Panc1 (cell line): ENCODE results near the gene DUSP15. TPM values are rescaled to one million over a fixed set of nuclear protein-coding genes. Genes with fewer than 3 reads are reported as not detected.

ENCODE experiments used
- ATAC-seq: fragments of 200-7000 bp; cut with Tn5 transposase; 2 replicates; pipeline ENCODE4 v1.9.1; 2020; ENCODE audit warnings: mild to moderate bottlenecking, moderate library complexity
- BruUV-seq: library from RNA; stranded (reverse); fragments of 400-500 nt; replicated peaks from 2 replicates; lab custom pipeline; 2021; lab: Mats Ljungman, UMichigan
- CTCF ChIA-PET: fragments of 300-600 bp; sonication (Branson Sonifier 250); formaldehyde crosslinking; loops from one replicate; lab custom pipeline; 2022; ENCODE audit warnings: antibody characterized with exemption; lab: Charles Lee
- POLR2A ChIA-PET: fragments of 300-600 bp; sonication (Branson Sonifier 250); formaldehyde crosslinking; loops from one replicate; lab custom pipeline; 2022; ENCODE audit warnings: antibody characterized with exemption; lab: Charles Lee
- DNase-seq: peaks from one replicate; pipeline ENCODE4 v3.0.0-alpha.2; 2010; ENCODE audit warnings: low read depth, low spot score
- H3K27ac ChIP-seq: 2 replicates; pipeline ENCODE4 v1.5.1; 2011; ENCODE audit warnings: mild to moderate bottlenecking, low read length, inconsistent platforms
- H3K27me3 ChIP-seq: fragments of 200-500 bp; sonication (Bioruptor generic); 2 replicates; pipeline ENCODE4 v1.6.0; 2014; ENCODE audit warnings: low read length, inconsistent platforms; ENCODE audit not compliant: control insufficient read depth, insufficient read depth
- H3K36me3 ChIP-seq: fragments of 200-500 bp; sonication (Bioruptor generic); 2 replicates; pipeline ENCODE4 v1.5.1; 2014; ENCODE audit warnings: inconsistent platforms, mild to moderate bottlenecking, low read length, moderate library complexity; ENCODE audit not compliant: control insufficient read depth, insufficient read depth
- H3K4me1 ChIP-seq: 2 replicates; pipeline ENCODE4 v1.5.1; 2011; ENCODE audit warnings: inconsistent platforms, mild to moderate bottlenecking, low read length, moderate library complexity; ENCODE audit not compliant: control insufficient read depth, insufficient read depth
- H3K4me3 ChIP-seq, 2 experiments: 2 replicates each; pipeline ENCODE4 v1.5.1; 2011 to 2012; ENCODE audit warnings: low read depth in 2 of 2, low read length in 2 of 2, mild to moderate bottlenecking in 2 of 2, inconsistent platforms in 1 of 2, moderate library complexity in 1 of 2
- H3K9me3 ChIP-seq: fragments of 200-500 bp; sonication (Bioruptor generic); 2 replicates; pipeline ENCODE4 v1.5.1; 2014; ENCODE audit warnings: low read depth, mild to moderate bottlenecking, inconsistent platforms, low read length, moderate library complexity; ENCODE audit not compliant: control insufficient read depth, insufficient read depth
- POLR2AphosphoS5 ChIP-seq: IDR thresholded peaks from 2 replicates; pipeline ENCODE4 v1.6.1; 2012; ENCODE audit warnings: mild to moderate bottlenecking, low read depth, low read length, moderate library complexity
- REST ChIP-seq, 2 experiments: IDR thresholded peaks; 2 replicates each; pipeline ENCODE4 v1.6.1; 2011 to 2012; ENCODE audit warnings: low read depth in 2 of 2, control low read depth in 1 of 2, low read length in 1 of 2, mild to moderate bottlenecking in 1 of 2, moderate library complexity in 1 of 2; ENCODE audit not compliant: insufficient read depth in 1 of 2
- SIN3A ChIP-seq: IDR thresholded peaks from 2 replicates; pipeline ENCODE4 v1.6.1; 2012; ENCODE audit warnings: low read depth, mild to moderate bottlenecking, low read length, moderate library complexity, borderline replicate concordance; ENCODE audit not compliant: insufficient read depth
- TCF7L2 ChIP-seq: IDR thresholded peaks from 2 replicates; pipeline ENCODE4 v1.6.1; 2011; ENCODE audit warnings: mild to moderate bottlenecking, low read depth, low read length, inconsistent platforms
- in situ Hi-C: cut with HindIII; loops from 2 replicates; pipeline ENCODE4 v1.10.0; 2016; ENCODE audit warnings: low sequenced_read_pairs, low pct_unique_long_range_greater_than_20kb
- intact Hi-C: fragments of 100-400 bp; cut with micrococcal nuclease; formaldehyde crosslinking; loops from one replicate; pipeline ENCODE4 v1.10.0; 2022; ENCODE audit not compliant: unreplicated experiment
- total RNA-seq: library from RNA; stranded (reverse); gene quantifications from one replicate; pipeline ENCODE4 v1.2.1, GENCODE V29; 2021; ENCODE audit not compliant: unreplicated experiment
- TF ChIP-seq, protein P1 (sequence below): fragments of 450-650 bp; IDR thresholded peaks from 2 replicates; pipeline ENCODE4 v1.5.1; 2017; ENCODE audit warnings: mild to moderate bottlenecking

Gene DUSP15
- total RNA-seq, 1 experiment from 2014 or later, result 23.6 TPM

DNA sequence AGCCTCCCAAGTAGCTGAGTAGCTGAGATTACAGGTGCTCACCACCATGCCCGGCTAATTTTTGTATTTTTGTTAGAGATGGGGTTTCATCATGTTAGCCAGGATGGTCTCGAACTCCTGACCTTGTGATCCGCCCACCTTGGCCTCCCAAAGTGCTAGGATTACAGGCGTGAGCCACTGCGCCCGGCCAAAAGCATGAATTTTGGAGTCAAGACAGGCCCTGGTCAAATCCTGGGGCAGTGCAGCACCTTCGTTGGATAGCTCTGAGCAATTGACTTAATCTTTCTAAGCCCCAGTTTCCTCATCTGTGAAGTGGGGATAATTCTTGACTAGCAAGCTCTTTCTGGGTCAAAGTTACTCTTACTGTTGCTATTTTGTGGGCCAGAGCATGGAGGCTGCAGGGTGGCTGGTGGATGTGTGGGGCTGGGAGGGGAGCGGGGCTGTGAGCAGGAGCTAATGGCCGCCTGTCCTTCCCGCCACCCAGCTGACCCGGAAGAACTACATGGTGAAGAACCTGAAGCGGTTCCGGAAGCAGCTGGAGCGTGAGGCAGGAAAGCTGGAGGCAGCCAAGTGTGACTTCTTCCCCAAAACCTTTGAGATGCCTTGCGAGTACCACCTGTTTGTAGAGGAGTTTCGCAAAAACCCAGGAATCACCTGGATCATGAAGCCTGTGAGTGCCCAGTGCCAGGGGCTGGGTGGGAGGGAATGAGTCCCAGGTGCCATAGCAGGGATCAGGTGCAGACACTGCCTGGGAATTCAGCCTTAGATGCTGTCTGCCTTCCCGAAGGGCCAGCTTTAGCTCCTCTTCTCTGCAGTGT lies 39.1 kb upstream of the DUSP15 start:
- Histone ChIP-seq H3K27me3 (no peaks in the 10 kb centered on the region), H3K4me3 (no peak overlapping the region), H3K4me1 (no peaks in the 10 kb centered on the region), H3K27ac (no peak overlapping the region), H3K9me3 (no peaks in the 10 kb centered on the region), H3K36me3 (no peaks in the 10 kb centered on the region)
- no peak for DNase-seq
- in situ Hi-C loops (no loop called here), intact Hi-C loops (no loop called here)
- CTCF ChIA-PET, result interaction anchor here (0.5 to 1.0 kb wide), 2 partner anchors 57 to 274 kb away, joined by 3 to 7 read pairs; no protein-coding TSS in a partner anchor
- BruUV-seq, result no TSS peak
- no peak for ATAC-seq
- TF ChIP-seq POLR2AphosphoS5, result no peak
- TF ChIP-seq SIN3A, result no peak
- no peak for TF ChIP-seq TCF7L2
- TF ChIP-seq, protein P1, sequence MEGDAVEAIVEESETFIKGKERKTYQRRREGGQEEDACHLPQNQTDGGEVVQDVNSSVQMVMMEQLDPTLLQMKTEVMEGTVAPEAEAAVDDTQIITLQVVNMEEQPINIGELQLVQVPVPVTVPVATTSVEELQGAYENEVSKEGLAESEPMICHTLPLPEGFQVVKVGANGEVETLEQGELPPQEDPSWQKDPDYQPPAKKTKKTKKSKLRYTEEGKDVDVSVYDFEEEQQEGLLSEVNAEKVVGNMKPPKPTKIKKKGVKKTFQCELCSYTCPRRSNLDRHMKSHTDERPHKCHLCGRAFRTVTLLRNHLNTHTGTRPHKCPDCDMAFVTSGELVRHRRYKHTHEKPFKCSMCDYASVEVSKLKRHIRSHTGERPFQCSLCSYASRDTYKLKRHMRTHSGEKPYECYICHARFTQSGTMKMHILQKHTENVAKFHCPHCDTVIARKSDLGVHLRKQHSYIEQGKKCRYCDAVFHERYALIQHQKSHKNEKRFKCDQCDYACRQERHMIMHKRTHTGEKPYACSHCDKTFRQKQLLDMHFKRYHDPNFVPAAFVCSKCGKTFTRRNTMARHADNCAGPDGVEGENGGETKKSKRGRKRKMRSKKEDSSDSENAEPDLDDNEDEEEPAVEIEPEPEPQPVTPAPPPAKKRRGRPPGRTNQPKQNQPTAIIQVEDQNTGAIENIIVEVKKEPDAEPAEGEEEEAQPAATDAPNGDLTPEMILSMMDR, result no peak
- no peak for TF ChIP-seq REST (IDR thresholded peaks at IDR 0.05; ENCODE audit: insufficient read depth in 1 of 2, low read depth in 2 of 2, low read length in 1 of 2)
- POLR2A ChIA-PET, result interaction anchor here (0.6 kb wide), 1 partner anchor 32 kb away, joined by 4 read pairs; no protein-coding TSS in a partner anchor

- Histone ChIP-seq H3K27me3 (no peaks in the 10 kb centered on the region), H3K4me3 (no peak overlapping the region), H3K4me1 (no peaks in the 10 kb centered on the region), H3K9me3 (no peaks in the 10 kb centered on the region), H3K27ac (no peak overlapping the region), H3K36me3 (no peaks in the 10 kb centered on the region)
- in situ Hi-C loops, result no loop called here
- POLR2A ChIA-PET, result interaction anchor here (0.6 to 0.7 kb wide), 3 partner anchors 13 to 1773 kb away, joined by 5 to 11 read pairs (median 8); no protein-coding TSS in a partner anchor
- CTCF ChIA-PET, result no interaction called here
- intact Hi-C loops, result no loop called here
- TF ChIP-seq SIN3A (no peak), TCF7L2 (no peak), REST (IDR thresholded peaks at IDR 0.05; ENCODE audit: insufficient read depth in 1 of 2, low read depth in 2 of 2, low read length in 1 of 2) (no peak), POLR2AphosphoS5 (no peak)
- TF ChIP-seq, protein P1, result no peak
- DNase-seq (no peak), ATAC-seq (no peak)
- no TSS peak for BruUV-seq
These were observed 38.1 kb upstream of the DUSP15 start for GRCh38 chr20:31908424-31908823.
